Progenitor cell of endocrine pancreas (in vitro differentiated cells): ENCODE results near the gene ARL4A. TPM values are rescaled to one million over a fixed set of nuclear protein-coding genes. Genes with fewer than 3 reads are reported as not detected.

Experiments used
- DNase-seq: peaks from one replicate; pipeline ENCODE4 v3.0.0; 2021; ENCODE audit warnings: low spot score; ENCODE audit not compliant: unreplicated experiment
- H3K27ac Mint-ChIP-seq: 2 replicates; pipeline ENCODE4 v1.8.0; 2021; ENCODE audit warnings: mild to moderate bottlenecking, moderate library complexity, mixed read lengths
- H3K27me3 Mint-ChIP-seq: 2 replicates; pipeline ENCODE4 v1.8.0; 2021; ENCODE audit warnings: mixed read lengths
- H3K36me3 Mint-ChIP-seq: 2 replicates; pipeline ENCODE4 v1.8.0; 2022; ENCODE audit warnings: mixed read lengths; ENCODE audit not compliant: insufficient read depth
- H3K4me1 Mint-ChIP-seq: 2 replicates; pipeline ENCODE4 v1.8.0; 2021; ENCODE audit warnings: low read depth, mixed read lengths
- H3K4me3 Mint-ChIP-seq: 2 replicates; pipeline ENCODE4 v1.8.0; 2021; ENCODE audit warnings: low read depth, mild to moderate bottlenecking, moderate library complexity, mixed read lengths
- H3K9me3 Mint-ChIP-seq: 2 replicates; pipeline ENCODE4 v1.8.0; 2021; ENCODE audit warnings: low read depth, mixed read lengths
- total RNA-seq: library from RNA; stranded (reverse); gene quantifications from 2 replicates; pipeline ENCODE4 v1.2.1, GENCODE V29; 2021
- TF ChIP-seq, protein P1 (sequence below): fragments of 200-600 bp; sonication (generic); IDR thresholded peaks from one replicate; pipeline ENCODE4 v1.5.0; 2021; ENCODE audit warnings: antibody characterized with exemption, mild to moderate bottlenecking; ENCODE audit not compliant: unreplicated experiment

ARL4A gene
- total RNA-seq, 1 donor from 2014 or later = 10.9 TPM

DNA sequence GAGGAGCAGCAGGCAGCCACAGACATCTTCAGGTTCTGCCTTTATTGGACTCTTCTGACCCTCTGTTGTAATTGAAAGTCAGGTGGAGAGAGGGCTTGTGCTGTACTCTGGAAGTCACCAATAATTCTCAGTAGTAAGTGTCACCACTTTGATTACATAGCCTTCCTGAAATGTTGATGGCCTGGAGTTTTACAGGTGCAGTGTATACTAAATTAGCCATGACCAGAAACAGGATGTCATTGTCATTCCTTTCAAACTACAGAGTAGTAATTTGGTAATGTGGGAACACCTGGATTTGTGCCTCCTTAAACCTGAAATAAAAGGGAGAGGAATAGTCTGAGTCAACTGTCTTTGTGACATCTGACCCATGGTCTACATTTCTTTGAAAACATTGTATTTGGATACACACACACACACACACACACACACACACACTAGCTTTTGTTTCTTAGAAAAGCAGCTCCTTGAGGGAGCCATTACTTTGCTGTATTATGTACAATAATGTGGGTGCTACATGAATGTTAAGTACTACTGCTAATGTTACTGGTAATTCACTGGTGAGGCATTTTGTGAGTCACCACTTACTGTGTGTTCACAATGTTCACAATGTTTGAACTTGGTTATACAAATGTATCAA lies 19.6 kb downstream of the ARL4A start:
- H3K36me3 Mint-ChIP-seq = no peaks in the 10 kb centered on the region
- H3K27ac Mint-ChIP-seq = no peak overlapping the region
- TF ChIP-seq, protein P1, sequence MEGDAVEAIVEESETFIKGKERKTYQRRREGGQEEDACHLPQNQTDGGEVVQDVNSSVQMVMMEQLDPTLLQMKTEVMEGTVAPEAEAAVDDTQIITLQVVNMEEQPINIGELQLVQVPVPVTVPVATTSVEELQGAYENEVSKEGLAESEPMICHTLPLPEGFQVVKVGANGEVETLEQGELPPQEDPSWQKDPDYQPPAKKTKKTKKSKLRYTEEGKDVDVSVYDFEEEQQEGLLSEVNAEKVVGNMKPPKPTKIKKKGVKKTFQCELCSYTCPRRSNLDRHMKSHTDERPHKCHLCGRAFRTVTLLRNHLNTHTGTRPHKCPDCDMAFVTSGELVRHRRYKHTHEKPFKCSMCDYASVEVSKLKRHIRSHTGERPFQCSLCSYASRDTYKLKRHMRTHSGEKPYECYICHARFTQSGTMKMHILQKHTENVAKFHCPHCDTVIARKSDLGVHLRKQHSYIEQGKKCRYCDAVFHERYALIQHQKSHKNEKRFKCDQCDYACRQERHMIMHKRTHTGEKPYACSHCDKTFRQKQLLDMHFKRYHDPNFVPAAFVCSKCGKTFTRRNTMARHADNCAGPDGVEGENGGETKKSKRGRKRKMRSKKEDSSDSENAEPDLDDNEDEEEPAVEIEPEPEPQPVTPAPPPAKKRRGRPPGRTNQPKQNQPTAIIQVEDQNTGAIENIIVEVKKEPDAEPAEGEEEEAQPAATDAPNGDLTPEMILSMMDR = no peak
- H3K27me3 Mint-ChIP-seq = no peaks in the 10 kb centered on the region
- no peak for DNase-seq
- no peaks in the 10 kb centered on the region for H3K9me3 Mint-ChIP-seq
- no peak overlapping the region for H3K4me3 Mint-ChIP-seq
- no peaks in the 10 kb centered on the region for H3K4me1 Mint-ChIP-seq

DNA sequence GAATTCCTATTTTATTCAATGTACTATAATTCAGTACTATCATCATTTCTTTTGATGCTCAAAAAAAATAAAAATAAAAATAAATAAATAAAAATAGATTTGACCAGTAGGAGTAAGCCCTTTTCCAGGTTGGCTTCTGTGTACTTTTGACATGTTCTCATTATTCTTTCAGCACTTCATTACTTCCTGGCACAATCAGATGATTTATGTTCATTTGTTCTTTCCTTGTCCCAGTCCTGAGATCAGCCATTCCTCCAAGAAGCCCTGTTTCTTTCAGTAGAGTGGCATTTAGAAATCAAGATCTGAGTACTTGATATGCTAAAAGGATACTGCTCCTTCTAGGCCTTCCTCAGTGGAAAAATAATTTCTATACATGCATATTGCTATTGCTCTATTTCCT lies 20.9 kb downstream of the ARL4A start:
- TF ChIP-seq, protein P1 = no peak
- H3K4me1 Mint-ChIP-seq = no peaks in the 10 kb centered on the region
- no peak overlapping the region for H3K4me3 Mint-ChIP-seq

DNA sequence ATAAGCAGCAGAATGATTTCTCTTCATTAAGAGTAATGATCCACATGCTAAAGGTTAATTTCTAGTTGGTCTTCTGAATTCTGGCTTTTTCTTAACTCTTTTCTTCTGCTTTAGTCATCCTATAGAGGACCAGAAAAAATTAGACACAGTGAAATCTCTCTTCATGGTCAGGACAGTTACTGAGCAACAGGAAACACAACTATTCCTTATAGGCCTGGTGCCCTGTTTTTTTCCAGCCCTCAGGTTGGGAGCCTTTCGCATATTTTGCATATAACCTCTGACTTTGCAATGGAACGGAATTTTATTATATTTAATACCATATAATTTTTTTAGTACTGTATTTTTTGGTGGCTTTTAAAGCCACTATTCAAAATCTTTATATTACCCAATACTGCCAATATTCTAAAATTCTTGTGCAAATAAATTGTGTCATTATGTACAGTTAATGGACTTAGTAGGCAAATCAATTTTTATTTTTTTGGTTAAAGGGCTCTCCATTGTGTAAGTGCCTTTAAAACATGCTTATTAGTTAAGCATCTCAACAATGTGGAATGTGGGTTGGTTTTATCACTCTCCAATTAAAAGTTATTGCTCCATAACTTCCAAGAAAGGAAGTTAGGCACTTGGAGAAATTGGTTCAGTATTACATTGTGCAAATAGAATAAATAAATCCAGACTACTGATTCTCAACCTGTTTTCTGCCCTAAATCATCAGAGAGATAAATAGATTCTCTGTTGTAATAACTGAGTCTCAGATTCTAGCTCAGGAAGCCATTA lies 22.5 kb downstream of the ARL4A start:
- no peak for DNase-seq
- TF ChIP-seq, protein P1 = no peak
- Mint-ChIP-seq H3K27ac (no peak overlapping the region), H3K4me3 (no peak overlapping the region), H3K4me1 (peaks cover 3% of the 10 kb centered on the region), H3K36me3 (no peaks in the 10 kb centered on the region), H3K27me3 (no peaks in the 10 kb centered on the region), H3K9me3 (no peaks in the 10 kb centered on the region)

More for the DNA sequence above, 20.9 kb downstream of the ARL4A start:
- no peak overlapping the region for H3K27ac Mint-ChIP-seq
- no peaks in the 10 kb centered on the region for H3K36me3 Mint-ChIP-seq
- no peaks in the 10 kb centered on the region for H3K27me3 Mint-ChIP-seq
- no peak for DNase-seq
- H3K9me3 Mint-ChIP-seq = no peaks in the 10 kb centered on the region

DNA sequence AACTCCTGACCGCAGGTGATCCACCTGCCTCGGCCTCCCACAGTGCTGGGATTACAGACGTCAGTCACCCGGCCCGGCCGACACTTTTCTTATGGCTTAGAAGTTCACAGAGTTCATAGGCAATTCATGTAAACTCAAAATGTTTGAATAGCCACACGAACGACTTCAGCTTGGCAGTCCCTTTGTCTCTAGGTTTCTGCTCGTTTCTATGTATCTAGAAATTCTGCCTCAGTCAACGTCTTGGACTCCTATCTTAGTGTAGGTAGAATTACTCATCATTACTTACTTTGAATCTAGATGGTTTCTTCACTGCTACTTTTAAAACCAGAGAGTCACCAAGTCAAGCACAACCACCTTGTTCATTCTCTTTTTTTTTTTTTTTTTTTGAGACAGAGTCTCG lies 23.7 kb downstream of the ARL4A start:
- Mint-ChIP-seq H3K27me3 (no peaks in the 10 kb centered on the region), H3K4me3 (no peak overlapping the region), H3K27ac (no peak overlapping the region), H3K4me1 (peaks cover 11% of the 10 kb centered on the region), H3K9me3 (no peaks in the 10 kb centered on the region), H3K36me3 (no peaks in the 10 kb centered on the region)
- TF ChIP-seq, protein P1 = no peak
- no peak for DNase-seq

DNA sequence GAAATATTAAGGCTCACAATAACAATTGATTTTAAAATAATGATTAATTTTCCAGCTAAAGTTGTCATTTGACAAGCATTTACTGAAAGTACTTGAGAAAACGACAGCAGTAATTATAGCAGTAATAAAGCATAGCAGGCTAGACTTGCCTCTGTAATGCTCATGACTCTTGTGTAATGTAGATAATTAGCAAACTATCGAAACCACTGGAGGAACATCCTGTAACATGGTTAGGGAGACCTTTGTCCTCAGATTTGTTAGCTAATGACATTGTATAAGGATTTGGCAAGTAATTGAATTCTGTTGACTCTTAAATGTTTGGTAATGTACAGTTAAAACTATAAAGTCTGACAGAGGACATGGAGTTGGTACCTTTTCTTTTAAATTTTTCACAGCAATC lies 24.8 kb downstream of the ARL4A start:
- Mint-ChIP-seq H3K4me3 (no peak overlapping the region), H3K27me3 (no peaks in the 10 kb centered on the region), H3K27ac (no peak overlapping the region), H3K36me3 (no peaks in the 10 kb centered on the region), H3K4me1 (peaks cover 13% of the 10 kb centered on the region), H3K9me3 (no peaks in the 10 kb centered on the region)
- TF ChIP-seq, protein P1 = no peak
- no peak for DNase-seq
